Measurements from ENCODE around the gene COG1. TPM values are rescaled to one million over a fixed set of nuclear protein-coding genes. Genes with fewer than 3 reads are reported as not detected.

The COG1 gene
- total and polyA plus RNA-seq, 4 donors = 6.9 to 16.5 (median 12.0) TPM

DNA sequence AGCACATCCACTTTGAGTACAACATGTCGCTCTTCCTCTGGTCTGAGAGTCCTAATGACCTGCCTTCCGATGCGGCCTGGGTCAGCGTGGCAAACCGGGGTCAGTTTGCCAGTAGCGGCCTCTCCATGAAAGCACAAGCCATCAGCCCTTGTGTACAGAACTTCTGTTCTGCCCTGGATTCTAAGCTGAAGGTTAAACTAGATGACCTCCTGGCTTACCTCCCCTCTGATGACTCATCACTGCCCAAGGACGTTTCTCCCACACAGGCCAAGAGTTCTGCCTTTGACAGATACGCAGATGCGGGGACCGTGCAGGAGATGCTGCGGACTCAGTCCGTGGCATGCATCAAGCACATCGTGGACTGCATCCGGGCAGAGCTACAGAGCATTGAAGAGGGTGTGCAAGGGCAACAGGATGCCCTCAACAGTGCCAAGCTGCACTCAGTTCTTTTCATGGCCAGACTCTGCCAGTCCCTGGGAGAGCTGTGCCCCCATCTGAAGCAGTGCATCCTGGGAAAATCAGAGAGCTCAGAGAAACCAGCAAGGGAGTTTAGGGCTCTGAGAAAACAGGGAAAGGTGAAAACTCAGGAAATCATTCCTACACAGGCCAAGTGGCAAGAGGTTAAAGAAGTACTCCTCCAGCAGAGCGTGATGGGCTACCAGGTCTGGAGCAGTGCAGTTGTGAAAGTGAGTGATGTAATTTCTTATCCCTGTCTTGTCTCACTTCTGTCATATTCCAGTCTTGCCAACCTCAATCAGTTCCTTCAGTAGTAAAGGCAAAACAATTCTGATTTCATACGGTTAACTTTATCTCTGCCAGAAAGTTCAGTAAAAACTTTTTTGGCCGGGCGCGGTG, 8.6 kb downstream of the COG1 start:
- 49% methylated on average over 19 of the region's 19 CpGs for whole genome bisulfite sequencing
- no peak overlapping the region for H3K4me3 ChIP-seq (ENCODE audit: low read depth in 1 of 3, low read length in 3 of 3)
- peaks cover 16 to 60% (median 48%) of the 10 kb centered on the region in 4 donors for H3K36me3 ChIP-seq (ENCODE audit: control insufficient read depth in 4 of 4, insufficient read depth in 3 of 4, low read depth in 1 of 4, low read length in 3 of 4)
- H3K9me3 ChIP-seq (ENCODE audit: control insufficient read depth in 4 of 4, low read length in 3 of 4) = no peaks in the 10 kb centered on the region
- no peak overlapping the region for H3K9ac ChIP-seq (ENCODE audit: low read depth in 1 of 2, low read length in 2 of 2)
- TF ChIP-seq FOXA2 (IDR thresholded peaks at IDR 0.05) = peak; percentile 94
- TF ChIP-seq FOXA1 (IDR thresholded peaks at IDR 0.05) = peak; percentile 94
- peak; percentile 94 to 96 for TF ChIP-seq RXRA (IDR thresholded peaks at IDR 0.05)
- no peak for TF ChIP-seq HNF4G (IDR thresholded peaks at IDR 0.05)
- TF ChIP-seq, protein P1, sequence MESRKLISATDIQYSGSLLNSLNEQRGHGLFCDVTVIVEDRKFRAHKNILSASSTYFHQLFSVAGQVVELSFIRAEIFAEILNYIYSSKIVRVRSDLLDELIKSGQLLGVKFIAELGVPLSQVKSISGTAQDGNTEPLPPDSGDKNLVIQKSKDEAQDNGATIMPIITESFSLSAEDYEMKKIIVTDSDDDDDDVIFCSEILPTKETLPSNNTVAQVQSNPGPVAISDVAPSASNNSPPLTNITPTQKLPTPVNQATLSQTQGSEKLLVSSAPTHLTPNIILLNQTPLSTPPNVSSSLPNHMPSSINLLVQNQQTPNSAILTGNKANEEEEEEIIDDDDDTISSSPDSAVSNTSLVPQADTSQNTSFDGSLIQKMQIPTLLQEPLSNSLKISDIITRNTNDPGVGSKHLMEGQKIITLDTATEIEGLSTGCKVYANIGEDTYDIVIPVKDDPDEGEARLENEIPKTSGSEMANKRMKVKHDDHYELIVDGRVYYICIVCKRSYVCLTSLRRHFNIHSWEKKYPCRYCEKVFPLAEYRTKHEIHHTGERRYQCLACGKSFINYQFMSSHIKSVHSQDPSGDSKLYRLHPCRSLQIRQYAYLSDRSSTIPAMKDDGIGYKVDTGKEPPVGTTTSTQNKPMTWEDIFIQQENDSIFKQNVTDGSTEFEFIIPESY (IDR thresholded peaks at IDR 0.05) = peak; percentile 37
- peak; percentile 35 to 40 for TF ChIP-seq RAD21 (IDR thresholded peaks at IDR 0.05)
- peak; percentile 86 to 92 for TF ChIP-seq HNF4A (conservative IDR thresholded peaks at IDR 0.05)
- peak; percentile 72 for TF ChIP-seq NR2F2 (IDR thresholded peaks at IDR 0.05)
- TF ChIP-seq GABPA (IDR thresholded peaks at IDR 0.05 in 1 of 2, conservative IDR thresholded peaks at IDR 0.05 in 1 of 2) = peak in 1 of 2 donors; percentile 64
- TF ChIP-seq, protein P2, sequence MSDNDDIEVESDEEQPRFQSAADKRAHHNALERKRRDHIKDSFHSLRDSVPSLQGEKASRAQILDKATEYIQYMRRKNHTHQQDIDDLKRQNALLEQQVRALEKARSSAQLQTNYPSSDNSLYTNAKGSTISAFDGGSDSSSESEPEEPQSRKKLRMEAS (IDR thresholded peaks at IDR 0.05) = peak; percentile 81
- TF ChIP-seq TAF1 (conservative IDR thresholded peaks at IDR 0.05) = no peak
- TF ChIP-seq, protein P3, sequence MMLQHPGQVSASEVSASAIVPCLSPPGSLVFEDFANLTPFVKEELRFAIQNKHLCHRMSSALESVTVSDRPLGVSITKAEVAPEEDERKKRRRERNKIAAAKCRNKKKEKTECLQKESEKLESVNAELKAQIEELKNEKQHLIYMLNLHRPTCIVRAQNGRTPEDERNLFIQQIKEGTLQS (IDR thresholded peaks at IDR 0.05) = peak; percentile 96
- TF ChIP-seq, protein P4, sequence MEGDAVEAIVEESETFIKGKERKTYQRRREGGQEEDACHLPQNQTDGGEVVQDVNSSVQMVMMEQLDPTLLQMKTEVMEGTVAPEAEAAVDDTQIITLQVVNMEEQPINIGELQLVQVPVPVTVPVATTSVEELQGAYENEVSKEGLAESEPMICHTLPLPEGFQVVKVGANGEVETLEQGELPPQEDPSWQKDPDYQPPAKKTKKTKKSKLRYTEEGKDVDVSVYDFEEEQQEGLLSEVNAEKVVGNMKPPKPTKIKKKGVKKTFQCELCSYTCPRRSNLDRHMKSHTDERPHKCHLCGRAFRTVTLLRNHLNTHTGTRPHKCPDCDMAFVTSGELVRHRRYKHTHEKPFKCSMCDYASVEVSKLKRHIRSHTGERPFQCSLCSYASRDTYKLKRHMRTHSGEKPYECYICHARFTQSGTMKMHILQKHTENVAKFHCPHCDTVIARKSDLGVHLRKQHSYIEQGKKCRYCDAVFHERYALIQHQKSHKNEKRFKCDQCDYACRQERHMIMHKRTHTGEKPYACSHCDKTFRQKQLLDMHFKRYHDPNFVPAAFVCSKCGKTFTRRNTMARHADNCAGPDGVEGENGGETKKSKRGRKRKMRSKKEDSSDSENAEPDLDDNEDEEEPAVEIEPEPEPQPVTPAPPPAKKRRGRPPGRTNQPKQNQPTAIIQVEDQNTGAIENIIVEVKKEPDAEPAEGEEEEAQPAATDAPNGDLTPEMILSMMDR (IDR thresholded peaks at IDR 0.05; ENCODE audit: low read depth, low read length, missing input control) = no peak
- TF ChIP-seq, protein P5, sequence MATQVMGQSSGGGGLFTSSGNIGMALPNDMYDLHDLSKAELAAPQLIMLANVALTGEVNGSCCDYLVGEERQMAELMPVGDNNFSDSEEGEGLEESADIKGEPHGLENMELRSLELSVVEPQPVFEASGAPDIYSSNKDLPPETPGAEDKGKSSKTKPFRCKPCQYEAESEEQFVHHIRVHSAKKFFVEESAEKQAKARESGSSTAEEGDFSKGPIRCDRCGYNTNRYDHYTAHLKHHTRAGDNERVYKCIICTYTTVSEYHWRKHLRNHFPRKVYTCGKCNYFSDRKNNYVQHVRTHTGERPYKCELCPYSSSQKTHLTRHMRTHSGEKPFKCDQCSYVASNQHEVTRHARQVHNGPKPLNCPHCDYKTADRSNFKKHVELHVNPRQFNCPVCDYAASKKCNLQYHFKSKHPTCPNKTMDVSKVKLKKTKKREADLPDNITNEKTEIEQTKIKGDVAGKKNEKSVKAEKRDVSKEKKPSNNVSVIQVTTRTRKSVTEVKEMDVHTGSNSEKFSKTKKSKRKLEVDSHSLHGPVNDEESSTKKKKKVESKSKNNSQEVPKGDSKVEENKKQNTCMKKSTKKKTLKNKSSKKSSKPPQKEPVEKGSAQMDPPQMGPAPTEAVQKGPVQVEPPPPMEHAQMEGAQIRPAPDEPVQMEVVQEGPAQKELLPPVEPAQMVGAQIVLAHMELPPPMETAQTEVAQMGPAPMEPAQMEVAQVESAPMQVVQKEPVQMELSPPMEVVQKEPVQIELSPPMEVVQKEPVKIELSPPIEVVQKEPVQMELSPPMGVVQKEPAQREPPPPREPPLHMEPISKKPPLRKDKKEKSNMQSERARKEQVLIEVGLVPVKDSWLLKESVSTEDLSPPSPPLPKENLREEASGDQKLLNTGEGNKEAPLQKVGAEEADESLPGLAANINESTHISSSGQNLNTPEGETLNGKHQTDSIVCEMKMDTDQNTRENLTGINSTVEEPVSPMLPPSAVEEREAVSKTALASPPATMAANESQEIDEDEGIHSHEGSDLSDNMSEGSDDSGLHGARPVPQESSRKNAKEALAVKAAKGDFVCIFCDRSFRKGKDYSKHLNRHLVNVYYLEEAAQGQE (IDR thresholded peaks at IDR 0.05) = peak; percentile 67
- peak; percentile 98 to 100 for TF ChIP-seq JUND (IDR thresholded peaks at IDR 0.05)
- peak in 1 of 2 donors; percentile 70 for TF ChIP-seq EGR1 (IDR thresholded peaks at IDR 0.05; ENCODE audit: low read depth in 2 of 2)
- TF ChIP-seq YY1 (IDR thresholded peaks at IDR 0.05) = peak; percentile 89
- TF ChIP-seq SP1 (IDR thresholded peaks at IDR 0.05) = peak; percentile 93
- no peaks in the 10 kb centered on the region for H3K27me3 ChIP-seq (ENCODE audit: control insufficient read depth in 4 of 4, insufficient read depth in 4 of 4, low read length in 3 of 4)
- DNase-seq (ENCODE audit: low spot score) = peak; percentile 52
- peak overlapping the region; percentile 39 to 56 for H3K27ac ChIP-seq (ENCODE audit: low read depth in 1 of 2, low read length in 2 of 2)
- H3K4me1 ChIP-seq (ENCODE audit: control insufficient read depth in 4 of 4, insufficient read depth in 4 of 4, low read length in 3 of 4) = peaks cover 4 to 43% (median 29%) of the 10 kb centered on the region in 4 donors

Measured in liver (tissue), 9 donors.